ENCODE measurements around the gene HIVEP3. TPM values are rescaled to one million over a fixed set of nuclear protein-coding genes. Genes with fewer than 3 reads are reported as not detected.

The HIVEP3 gene
- total and polyA plus RNA-seq, 2 of the 13 experiments (the other 11 are each of a cell fraction or from before 2014, with no cell fraction given) = 0.05 TPM; not detected in 1

- in situ Hi-C loops (cut with HindIII; ENCODE audit: extremely low pct_ligation_motif_present, low pct_unique_long_range_greater_than_20kb) = no loop called here
- intact Hi-C loops (cut with micrococcal nuclease; ENCODE audit: unreplicated experiment) = no loop called here
- ChIA-PET CTCF (ENCODE audit: low intra/inter-chr PET ratio, low total read pairs) (no interaction called here), POLR2A (no interaction called here)
- ATAC-seq (no peak), FAIRE-seq (no peak), DNase-seq (ENCODE audit: low spot score) (no peak)
- H3K4me2 ChIP-seq (ENCODE audit: low read depth, low read length) = no peak overlapping the region
- H3K9me3 ChIP-seq (ENCODE audit: low read length) = no peaks in the 10 kb centered on the region
- no TSS peak for BruUV-seq (replicated peaks)
- TF ChIP-seq NFIB (CRISPR knock-in tag; IDR thresholded peaks at IDR 0.05; ENCODE audit: borderline replicate concordance) (no peak), MYNN (CRISPR knock-in tag; IDR thresholded peaks at IDR 0.05; ENCODE audit: low read depth) (no peak), ZNF883 (CRISPR knock-in tag; IDR thresholded peaks at IDR 0.05; ENCODE audit: not compliant biosample characterization) (no peak), SMYD3 (CRISPR knock-in tag; IDR thresholded peaks at IDR 0.05) (no peak), BCLAF1 (IDR thresholded peaks at IDR 0.05) (no peak), SRY (CRISPR knock-in tag; IDR thresholded peaks at IDR 0.05) (no peak), ZFP62 (CRISPR knock-in tag; IDR thresholded peaks at IDR 0.05) (no peak), HNRNPL (IDR thresholded peaks at IDR 0.05; ENCODE audit: low read depth, low read length) (no peak), ELF1 (CRISPR knock-in tag; IDR thresholded peaks at IDR 0.05) (no peak), ZNF138 (CRISPR knock-in tag; IDR thresholded peaks at IDR 0.05; ENCODE audit: low read depth) (no peak), ZNF354B (CRISPR knock-in tag; IDR thresholded peaks at IDR 0.05) (no peak)
- TF ChIP-seq, protein P1, sequence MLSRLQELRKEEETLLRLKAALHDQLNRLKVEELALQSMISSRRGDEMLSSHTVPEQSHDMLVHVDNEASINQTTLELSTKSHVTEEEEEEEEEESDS (CRISPR knock-in tag; IDR thresholded peaks at IDR 0.05; ENCODE audit: borderline replicate concordance) = no peak
- TF ChIP-seq, protein P2, sequence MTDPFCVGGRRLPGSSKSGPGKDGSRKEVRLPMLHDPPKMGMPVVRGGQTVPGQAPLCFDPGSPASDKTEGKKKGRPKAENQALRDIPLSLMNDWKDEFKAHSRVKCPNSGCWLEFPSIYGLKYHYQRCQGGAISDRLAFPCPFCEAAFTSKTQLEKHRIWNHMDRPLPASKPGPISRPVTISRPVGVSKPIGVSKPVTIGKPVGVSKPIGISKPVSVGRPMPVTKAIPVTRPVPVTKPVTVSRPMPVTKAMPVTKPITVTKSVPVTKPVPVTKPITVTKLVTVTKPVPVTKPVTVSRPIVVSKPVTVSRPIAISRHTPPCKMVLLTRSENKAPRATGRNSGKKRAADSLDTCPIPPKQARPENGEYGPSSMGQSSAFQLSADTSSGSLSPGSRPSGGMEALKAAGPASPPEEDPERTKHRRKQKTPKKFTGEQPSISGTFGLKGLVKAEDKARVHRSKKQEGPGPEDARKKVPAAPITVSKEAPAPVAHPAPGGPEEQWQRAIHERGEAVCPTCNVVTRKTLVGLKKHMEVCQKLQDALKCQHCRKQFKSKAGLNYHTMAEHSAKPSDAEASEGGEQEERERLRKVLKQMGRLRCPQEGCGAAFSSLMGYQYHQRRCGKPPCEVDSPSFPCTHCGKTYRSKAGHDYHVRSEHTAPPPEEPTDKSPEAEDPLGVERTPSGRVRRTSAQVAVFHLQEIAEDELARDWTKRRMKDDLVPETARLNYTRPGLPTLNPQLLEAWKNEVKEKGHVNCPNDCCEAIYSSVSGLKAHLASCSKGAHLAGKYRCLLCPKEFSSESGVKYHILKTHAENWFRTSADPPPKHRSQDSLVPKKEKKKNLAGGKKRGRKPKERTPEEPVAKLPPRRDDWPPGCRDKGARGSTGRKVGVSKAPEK (CRISPR knock-in tag; IDR thresholded peaks at IDR 0.05; ENCODE audit: borderline replicate concordance) = no peak
- H3K27ac ChIP-seq (ENCODE audit: extremely low read length, insufficient read depth, low read length) = no peak overlapping the region
- H3K4me3 ChIP-seq (replicated peaks in 1 of 3; ENCODE audit: insufficient read depth in 1 of 3, low read depth in 2 of 3, low read length in 3 of 3) = no peak overlapping the region
- no peaks in the 10 kb centered on the region for H4K20me1 ChIP-seq (ENCODE audit: insufficient read depth, low read length)
- no peak overlapping the region for H2AFZ ChIP-seq (ENCODE audit: low read length)
- no peaks in the 10 kb centered on the region for H3K4me1 ChIP-seq (ENCODE audit: insufficient read depth, low read length)
- no peaks in the 10 kb centered on the region for H3K36me3 ChIP-seq (replicated peaks in 1 of 2; ENCODE audit: control insufficient read depth in 1 of 2, insufficient read depth in 2 of 2, low read length in 2 of 2)
- H3K9ac ChIP-seq (ENCODE audit: insufficient read depth, low read depth, low read length) = no peak overlapping the region
- H3K27me3 ChIP-seq (ENCODE audit: control insufficient read depth in 1 of 2, insufficient read depth in 2 of 2, low read length in 2 of 2) = peaks cover 1 to 10% of the 10 kb centered on the region in 2 experiments; a peak in 2 of 5 replicates
- no peaks in the 10 kb centered on the region for H3K79me2 ChIP-seq (ENCODE audit: insufficient read depth, low read length)
Observed at GRCh38 chr1:41766041-41766440, 152.7 kb downstream of the HIVEP3 start.

All from HepG2 (cell line).